Activated CD8-positive, alpha-beta memory T cell treated with anti-CD3 and anti-CD28 coated beads for 36 hours (primary cell): ENCODE data around the gene STAMBPL1. TPM values are rescaled to one million over a fixed set of nuclear protein-coding genes. Genes with fewer than 3 reads are reported as not detected.
"Not testable (repeated sequence)": the region's sequence is repeated elsewhere in the genome, so short reads cannot be mapped to it uniquely, and the experiment has no call there.

Experiments used
- CTCF ChIA-PET: fragments of 350-600 bp; sonication (Branson Sonifier 250); formaldehyde crosslinking; loops from one replicate; lab custom pipeline; 2021; ENCODE audit warnings: antibody characterized with exemption; lab: Charles Lee
- POLR2A ChIA-PET: fragments of 350-600 bp; sonication (Branson Sonifier 250); formaldehyde crosslinking; loops from one replicate; lab custom pipeline; 2021; ENCODE audit warnings: antibody characterized with exemption; lab: Charles Lee
- total RNA-seq, 2 experiments: library from RNA; stranded (reverse); gene quantifications; one replicate each; pipeline ENCODE4 v1.2.3, GENCODE V29; 2021

STAMBPL1 gene
- total RNA-seq: 10 to 100 TPM; 24.5 to 26.9 TPM

- POLR2A ChIA-PET: interaction anchor here (0.8 to 2.0 kb wide), 7 partner anchors 11 to 297 kb away, joined by 3 to 9 read pairs (median 4); partner anchors contain the start of genes FAS and RNLS
- CTCF ChIA-PET: interaction anchor here (0.6 to 1.4 kb wide), 6 partner anchors 19 to 53 kb away, joined by 3 to 6 read pairs (median 4); no protein-coding TSS in a partner anchor
Measured at GRCh38 chr10:88879534-88880281, at the start of gene STAMBPL1. TSS of gene STAMBPL1 (plus strand) at chr10:88880245. CDS start at chr10:88901709, 21,464 bp downstream.

- ChIA-PET CTCF (interaction anchor here (0.9 kb wide), 1 partner anchor 101 kb away, joined by 3 read pairs; no protein-coding TSS in a partner anchor), POLR2A (interaction anchor here (1.6 kb wide), 1 partner anchor 49 kb away, joined by 4 read pairs; the partner anchor contains the start of gene STAMBPL1)
Measured at GRCh38 chr10:88830643-88831268, 49.3 kb upstream of the STAMBPL1 start.

- POLR2A ChIA-PET: interaction anchor here (1.6 kb wide), 1 partner anchor 48 kb away, joined by 4 read pairs; the partner anchor contains the start of gene STAMBPL1
Measured at GRCh38 chr10:88831709-88832108, 48.3 kb upstream of the STAMBPL1 start.

DNA sequence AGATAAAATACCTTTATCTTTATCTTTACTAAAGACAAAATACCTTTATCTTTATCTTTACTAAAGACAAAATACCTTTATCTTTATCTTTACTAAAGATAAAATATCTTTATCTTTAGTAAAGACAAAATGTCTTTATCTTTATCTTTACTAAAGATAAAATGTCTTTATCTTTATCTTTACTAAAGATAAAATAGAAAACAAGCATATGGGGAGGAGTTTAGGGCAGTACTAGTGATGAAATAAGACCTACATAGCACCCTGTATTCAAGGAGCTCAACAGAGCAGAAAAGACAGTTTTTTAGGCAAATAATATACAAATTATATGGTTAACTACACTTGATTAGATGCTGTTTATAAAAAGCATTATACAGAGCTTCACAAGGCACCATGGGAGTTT is 47.7 kb upstream of the STAMBPL1 start:
- POLR2A ChIA-PET: interaction anchor here (1.6 kb wide), 1 partner anchor 48 kb away, joined by 4 read pairs; the partner anchor contains the start of gene STAMBPL1
- CTCF ChIA-PET: interaction anchor here (1.0 to 1.5 kb wide), 2 partner anchors 101 to 102 kb away, joined by 4 to 5 read pairs; no protein-coding TSS in a partner anchor

More at GRCh38 chr10:88831709-88832108, 48.3 kb upstream of the STAMBPL1 start:
- CTCF ChIA-PET: interaction anchor here (0.9 to 1.5 kb wide), 3 partner anchors 100 to 103 kb away, joined by 3 to 5 read pairs (median 4); no protein-coding TSS in a partner anchor

DNA sequence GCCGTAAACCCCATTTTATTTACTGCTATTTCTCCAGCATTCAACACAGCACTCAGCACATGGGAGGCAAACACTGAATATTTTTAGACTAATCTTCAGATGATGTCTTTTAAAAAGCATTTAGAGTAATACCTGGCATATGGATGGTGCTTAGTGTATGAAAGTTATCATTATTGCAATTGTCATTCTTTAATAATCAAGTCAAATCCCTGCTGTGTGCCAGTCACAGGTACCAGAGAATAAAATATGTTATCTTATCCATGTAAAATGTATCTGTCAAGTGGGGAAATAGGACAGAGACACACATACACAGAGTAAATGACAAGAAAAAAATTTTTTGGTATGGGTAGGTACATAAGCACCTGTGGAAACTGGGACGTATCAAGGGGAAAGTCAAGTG is 46.9 kb upstream of the STAMBPL1 start:
- ChIA-PET CTCF (no interaction called here), POLR2A (no interaction called here)

DNA sequence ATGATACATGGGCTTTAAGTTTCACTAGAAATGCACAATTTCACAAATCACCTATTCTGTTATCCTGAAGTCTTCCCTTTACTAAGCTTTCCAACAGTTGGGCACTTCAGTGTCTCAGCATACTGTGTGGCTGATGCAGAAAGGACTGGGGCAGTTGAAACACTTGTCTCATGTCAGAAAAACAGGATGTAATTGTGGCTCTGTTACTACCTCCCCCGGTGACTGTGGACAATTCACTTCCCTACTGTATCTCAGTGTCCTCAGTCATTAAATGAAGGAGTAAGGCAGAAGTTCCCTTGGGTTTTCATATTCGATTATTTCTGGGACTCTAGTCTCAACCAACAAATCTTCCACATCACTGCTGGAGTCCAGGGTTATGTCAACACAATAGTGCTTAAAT is 46.3 kb upstream of the STAMBPL1 start:
- ChIA-PET POLR2A (no interaction called here), CTCF (interaction anchor here (1.4 to 2.0 kb wide), 2 partner anchors 46 to 99 kb away, joined by 3 to 6 read pairs; partner anchors contain the start of gene STAMBPL1)

- ChIA-PET CTCF (interaction anchor here (0.6 to 2.7 kb wide), 25 partner anchors 9 to 252 kb away, joined by 3 to 14 read pairs (median 4); partner anchors contain the start of genes RNLS and STAMBPL1), POLR2A (no interaction called here)
Measured at GRCh38 chr10:88835096-88835909, 44.7 kb upstream of the STAMBPL1 start.

DNA sequence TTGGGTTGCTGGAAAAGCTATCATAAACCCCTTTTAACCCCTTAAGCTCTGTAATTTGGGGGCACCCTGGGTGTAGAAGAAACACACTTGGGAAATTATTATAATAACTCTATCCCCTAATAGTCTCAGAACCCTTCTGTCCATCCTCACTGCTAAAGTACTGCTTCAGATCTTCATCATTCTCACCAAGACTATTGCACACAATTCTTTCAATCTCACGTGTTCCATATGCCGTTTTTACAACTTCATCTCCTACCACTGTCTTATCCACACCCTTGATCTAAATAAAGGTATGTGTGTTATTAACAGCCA is 44.2 kb upstream of the STAMBPL1 start:
- POLR2A ChIA-PET: no interaction called here

GRCh38 chr10:88837632-88838031 is 42.4 kb upstream of the STAMBPL1 start:
- POLR2A ChIA-PET: not testable (repeated sequence)

More for the DNA sequence above, 44.2 kb upstream of the STAMBPL1 start:
- CTCF ChIA-PET: interaction anchor here (0.6 to 2.7 kb wide), 20 partner anchors 9 to 253 kb away, joined by 3 to 14 read pairs (median 4); partner anchors contain the start of gene RNLS

GRCh38 chr10:88838766-88839350 is 41.2 kb upstream of the STAMBPL1 start:
- POLR2A ChIA-PET: no interaction called here
- CTCF ChIA-PET: interaction anchor here (2.0 kb wide), 1 partner anchor 94 kb away, joined by 6 read pairs; no protein-coding TSS in a partner anchor

More at GRCh38 chr10:88837632-88838031, 42.4 kb upstream of the STAMBPL1 start:
- CTCF ChIA-PET: interaction anchor here (0.8 to 2.2 kb wide), 3 partner anchors 11 to 97 kb away, joined by 3 to 7 read pairs (median 5); no protein-coding TSS in a partner anchor

GRCh38 chr10:88840104-88840503 is 39.9 kb upstream of the STAMBPL1 start:
- ChIA-PET CTCF (interaction anchor here (2.0 kb wide), 1 partner anchor 92 kb away, joined by 6 read pairs; no protein-coding TSS in a partner anchor), POLR2A (no interaction called here)

DNA sequence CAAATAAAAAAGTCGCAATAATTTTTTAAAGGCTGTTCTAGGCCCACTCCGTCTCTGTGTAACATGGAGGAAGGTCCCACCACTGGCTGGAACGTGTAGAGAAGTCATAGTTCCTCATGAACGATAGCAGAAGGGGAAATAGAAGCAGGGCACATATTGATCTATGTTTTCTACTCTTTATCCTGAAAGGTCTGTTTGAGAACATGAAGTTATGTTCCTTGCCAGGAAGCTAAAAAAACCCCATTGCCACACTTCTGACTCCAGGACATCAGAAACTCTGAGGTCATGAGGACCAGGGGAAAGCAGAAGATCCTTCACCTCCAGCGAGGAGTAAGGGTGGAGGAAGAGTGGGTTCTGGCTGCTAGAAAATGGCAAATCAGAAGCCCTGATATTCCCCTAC is 39.2 kb upstream of the STAMBPL1 start:
- POLR2A ChIA-PET: no interaction called here
- CTCF ChIA-PET: interaction anchor here (2.0 kb wide), 1 partner anchor 92 kb away, joined by 6 read pairs; no protein-coding TSS in a partner anchor

DNA sequence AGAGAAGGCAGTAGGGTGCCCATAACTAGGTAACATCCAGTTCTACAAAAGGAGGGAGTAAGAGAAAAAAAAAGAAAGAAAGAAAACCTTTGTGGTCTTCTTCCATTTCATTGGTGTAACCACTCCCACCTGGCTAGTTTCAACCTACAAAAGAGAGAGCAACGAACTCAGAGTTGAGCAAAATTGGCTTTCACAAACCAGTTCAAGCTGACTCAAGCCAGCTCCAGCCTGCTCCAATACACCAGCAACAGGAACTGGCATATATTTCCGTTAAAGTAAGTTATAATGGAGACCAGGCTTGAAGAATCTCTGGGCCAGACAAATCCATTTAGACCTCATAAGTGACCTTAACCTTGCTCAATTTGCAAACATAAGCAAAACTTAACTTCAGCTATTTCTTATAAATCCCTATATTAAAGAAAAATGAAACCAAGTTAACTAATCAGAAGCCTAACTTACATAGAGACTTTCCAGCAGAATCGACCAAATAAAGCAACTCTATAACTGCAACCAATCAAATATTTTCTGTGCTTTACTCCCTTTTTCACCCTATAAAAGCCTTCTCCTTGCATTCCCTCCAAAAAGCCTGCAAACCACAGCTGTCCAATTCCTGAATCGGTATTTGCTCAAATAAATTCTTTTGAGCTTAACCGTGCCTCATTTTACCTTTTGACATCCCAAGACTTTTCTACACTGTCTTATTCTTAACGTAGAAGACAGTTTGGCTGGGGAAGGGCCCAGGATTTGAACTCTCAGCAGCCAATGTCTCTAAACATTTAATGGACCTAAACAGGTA is 38.5 kb upstream of the STAMBPL1 start:
- ChIA-PET CTCF (no interaction called here), POLR2A (no interaction called here)

GRCh38 chr10:88843171-88843570 is 36.9 kb upstream of the STAMBPL1 start:
- CTCF ChIA-PET: interaction anchor here (1.2 kb wide), 1 partner anchor 44 kb away, joined by 3 read pairs; no protein-coding TSS in a partner anchor
- POLR2A ChIA-PET: no interaction called here

GRCh38 chr10:88848499-88848898 is 31.5 kb upstream of the STAMBPL1 start:
- ChIA-PET POLR2A (no interaction called here), CTCF (interaction anchor here (1.4 kb wide), 1 partner anchor 12 kb away, joined by 7 read pairs; no protein-coding TSS in a partner anchor)

DNA sequence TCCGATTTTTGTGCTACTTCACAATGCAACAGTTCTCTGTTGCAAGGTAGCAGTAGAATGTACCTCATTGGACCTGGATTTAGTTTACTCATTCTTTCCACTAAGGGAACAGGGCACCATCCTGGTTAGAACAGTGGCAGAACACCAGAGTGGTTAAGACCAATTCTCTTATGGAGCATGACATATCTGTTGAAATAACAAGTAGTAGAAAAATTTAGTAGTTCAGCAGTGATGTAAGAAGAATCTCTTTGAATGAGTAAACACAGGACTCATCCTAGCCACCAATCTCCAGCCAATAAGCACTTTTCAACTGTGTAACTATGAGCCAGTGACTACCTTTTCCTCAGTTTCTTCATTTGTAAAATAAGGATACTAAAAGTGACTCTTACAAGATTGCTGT is 30.8 kb upstream of the STAMBPL1 start:
- ChIA-PET POLR2A (no interaction called here), CTCF (interaction anchor here (1.4 kb wide), 1 partner anchor 13 kb away, joined by 7 read pairs; no protein-coding TSS in a partner anchor)

DNA sequence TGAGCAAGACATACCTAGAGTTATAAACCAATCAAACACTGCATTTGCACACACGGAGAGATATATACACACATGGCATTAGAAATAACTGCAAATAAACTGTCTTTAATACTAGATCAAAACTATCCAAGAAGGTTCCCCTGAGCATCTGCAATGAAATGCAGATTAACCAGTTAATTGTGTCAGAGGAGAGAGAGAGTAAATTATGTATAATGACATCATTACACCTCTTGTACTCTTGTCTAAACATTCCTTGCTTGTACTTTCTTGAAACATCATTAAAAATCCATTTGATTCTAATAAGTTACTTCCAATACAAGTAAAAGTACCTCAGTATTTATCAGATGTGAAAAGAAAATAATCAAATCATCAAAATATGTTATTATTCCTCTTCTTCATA is 29.3 kb upstream of the STAMBPL1 start:
- POLR2A ChIA-PET: no interaction called here

More for the DNA sequence above, 29.3 kb upstream of the STAMBPL1 start:
- CTCF ChIA-PET: no interaction called here
